ENCODE results near the gene TYRO3. TPM values are rescaled to one million over a fixed set of nuclear protein-coding genes. Genes with fewer than 3 reads are reported as not detected.

TYRO3 gene
- total and polyA plus RNA-seq, 2 of the 13 experiments (the other 11 are each of a cell fraction or from before 2014, with no cell fraction given), result 24.0 to 43.6 TPM

GRCh38 chr15:41585127-41586047 is 26.4 kb downstream of the TYRO3 start (continued):
- TF ChIP-seq, protein P1, sequence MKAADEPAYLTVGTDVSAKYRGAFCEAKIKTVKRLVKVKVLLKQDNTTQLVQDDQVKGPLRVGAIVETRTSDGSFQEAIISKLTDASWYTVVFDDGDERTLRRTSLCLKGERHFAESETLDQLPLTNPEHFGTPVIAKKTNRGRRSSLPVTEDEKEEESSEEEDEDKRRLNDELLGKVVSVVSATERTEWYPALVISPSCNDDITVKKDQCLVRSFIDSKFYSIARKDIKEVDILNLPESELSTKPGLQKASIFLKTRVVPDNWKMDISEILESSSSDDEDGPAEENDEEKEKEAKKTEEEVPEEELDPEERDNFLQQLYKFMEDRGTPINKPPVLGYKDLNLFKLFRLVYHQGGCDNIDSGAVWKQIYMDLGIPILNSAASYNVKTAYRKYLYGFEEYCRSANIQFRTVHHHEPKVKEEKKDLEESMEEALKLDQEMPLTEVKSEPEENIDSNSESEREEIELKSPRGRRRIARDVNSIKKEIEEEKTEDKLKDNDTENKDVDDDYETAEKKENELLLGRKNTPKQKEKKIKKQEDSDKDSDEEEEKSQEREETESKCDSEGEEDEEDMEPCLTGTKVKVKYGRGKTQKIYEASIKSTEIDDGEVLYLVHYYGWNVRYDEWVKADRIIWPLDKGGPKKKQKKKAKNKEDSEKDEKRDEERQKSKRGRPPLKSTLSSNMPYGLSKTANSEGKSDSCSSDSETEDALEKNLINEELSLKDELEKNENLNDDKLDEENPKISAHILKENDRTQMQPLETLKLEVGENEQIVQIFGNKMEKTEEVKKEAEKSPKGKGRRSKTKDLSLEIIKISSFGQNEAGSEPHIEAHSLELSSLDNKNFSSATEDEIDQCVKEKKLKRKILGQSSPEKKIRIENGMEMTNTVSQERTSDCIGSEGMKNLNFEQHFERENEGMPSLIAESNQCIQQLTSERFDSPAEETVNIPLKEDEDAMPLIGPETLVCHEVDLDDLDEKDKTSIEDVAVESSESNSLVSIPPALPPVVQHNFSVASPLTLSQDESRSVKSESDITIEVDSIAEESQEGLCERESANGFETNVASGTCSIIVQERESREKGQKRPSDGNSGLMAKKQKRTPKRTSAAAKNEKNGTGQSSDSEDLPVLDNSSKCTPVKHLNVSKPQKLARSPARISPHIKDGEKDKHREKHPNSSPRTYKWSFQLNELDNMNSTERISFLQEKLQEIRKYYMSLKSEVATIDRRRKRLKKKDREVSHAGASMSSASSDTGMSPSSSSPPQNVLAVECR (CRISPR knock-in tag; IDR thresholded peaks at IDR 0.05; ENCODE audit: borderline replicate concordance), result no peak; the same call in 1 of the 2 replicates
- no peak for TF ChIP-seq ETV5 (CRISPR knock-in tag; IDR thresholded peaks at IDR 0.05; ENCODE audit: borderline replicate concordance)
- TF ChIP-seq NR2F6 (IDR thresholded peaks at IDR 0.05), result no peak
- TF ChIP-seq NR2F6 (CRISPR knock-in tag; IDR thresholded peaks at IDR 0.05), result no peak
- no peak for TF ChIP-seq ZNF546 (CRISPR knock-in tag; conservative IDR thresholded peaks at IDR 0.05)
- no peak for TF ChIP-seq RFX3 (CRISPR knock-in tag; IDR thresholded peaks at IDR 0.05)
- no peak for TF ChIP-seq ATF4 (CRISPR knock-in tag; IDR thresholded peaks at IDR 0.05)
- 0 out of 2 replicates have a peak, but pooled peaks have one; percentile 71 for TF ChIP-seq TOPORS (CRISPR knock-in tag; IDR thresholded peaks at IDR 0.05)
- TF ChIP-seq, protein P2, sequence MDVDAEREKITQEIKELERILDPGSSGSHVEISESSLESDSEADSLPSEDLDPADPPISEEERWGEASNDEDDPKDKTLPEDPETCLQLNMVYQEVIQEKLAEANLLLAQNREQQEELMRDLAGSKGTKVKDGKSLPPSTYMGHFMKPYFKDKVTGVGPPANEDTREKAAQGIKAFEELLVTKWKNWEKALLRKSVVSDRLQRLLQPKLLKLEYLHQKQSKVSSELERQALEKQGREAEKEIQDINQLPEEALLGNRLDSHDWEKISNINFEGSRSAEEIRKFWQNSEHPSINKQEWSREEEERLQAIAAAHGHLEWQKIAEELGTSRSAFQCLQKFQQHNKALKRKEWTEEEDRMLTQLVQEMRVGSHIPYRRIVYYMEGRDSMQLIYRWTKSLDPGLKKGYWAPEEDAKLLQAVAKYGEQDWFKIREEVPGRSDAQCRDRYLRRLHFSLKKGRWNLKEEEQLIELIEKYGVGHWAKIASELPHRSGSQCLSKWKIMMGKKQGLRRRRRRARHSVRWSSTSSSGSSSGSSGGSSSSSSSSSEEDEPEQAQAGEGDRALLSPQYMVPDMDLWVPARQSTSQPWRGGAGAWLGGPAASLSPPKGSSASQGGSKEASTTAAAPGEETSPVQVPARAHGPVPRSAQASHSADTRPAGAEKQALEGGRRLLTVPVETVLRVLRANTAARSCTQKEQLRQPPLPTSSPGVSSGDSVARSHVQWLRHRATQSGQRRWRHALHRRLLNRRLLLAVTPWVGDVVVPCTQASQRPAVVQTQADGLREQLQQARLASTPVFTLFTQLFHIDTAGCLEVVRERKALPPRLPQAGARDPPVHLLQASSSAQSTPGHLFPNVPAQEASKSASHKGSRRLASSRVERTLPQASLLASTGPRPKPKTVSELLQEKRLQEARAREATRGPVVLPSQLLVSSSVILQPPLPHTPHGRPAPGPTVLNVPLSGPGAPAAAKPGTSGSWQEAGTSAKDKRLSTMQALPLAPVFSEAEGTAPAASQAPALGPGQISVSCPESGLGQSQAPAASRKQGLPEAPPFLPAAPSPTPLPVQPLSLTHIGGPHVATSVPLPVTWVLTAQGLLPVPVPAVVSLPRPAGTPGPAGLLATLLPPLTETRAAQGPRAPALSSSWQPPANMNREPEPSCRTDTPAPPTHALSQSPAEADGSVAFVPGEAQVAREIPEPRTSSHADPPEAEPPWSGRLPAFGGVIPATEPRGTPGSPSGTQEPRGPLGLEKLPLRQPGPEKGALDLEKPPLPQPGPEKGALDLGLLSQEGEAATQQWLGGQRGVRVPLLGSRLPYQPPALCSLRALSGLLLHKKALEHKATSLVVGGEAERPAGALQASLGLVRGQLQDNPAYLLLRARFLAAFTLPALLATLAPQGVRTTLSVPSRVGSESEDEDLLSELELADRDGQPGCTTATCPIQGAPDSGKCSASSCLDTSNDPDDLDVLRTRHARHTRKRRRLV (CRISPR knock-in tag; IDR thresholded peaks at IDR 0.05), result no peak
- no peak for TF ChIP-seq ZBTB4 (CRISPR knock-in tag; IDR thresholded peaks at IDR 0.05; ENCODE audit: borderline replicate concordance)
- no peak for TF ChIP-seq ZNF253 (CRISPR knock-in tag; IDR thresholded peaks at IDR 0.05; ENCODE audit: borderline replicate concordance)
- no peak for TF ChIP-seq TRIM24 (CRISPR knock-in tag; IDR thresholded peaks at IDR 0.05)
- TF ChIP-seq, protein P3, sequence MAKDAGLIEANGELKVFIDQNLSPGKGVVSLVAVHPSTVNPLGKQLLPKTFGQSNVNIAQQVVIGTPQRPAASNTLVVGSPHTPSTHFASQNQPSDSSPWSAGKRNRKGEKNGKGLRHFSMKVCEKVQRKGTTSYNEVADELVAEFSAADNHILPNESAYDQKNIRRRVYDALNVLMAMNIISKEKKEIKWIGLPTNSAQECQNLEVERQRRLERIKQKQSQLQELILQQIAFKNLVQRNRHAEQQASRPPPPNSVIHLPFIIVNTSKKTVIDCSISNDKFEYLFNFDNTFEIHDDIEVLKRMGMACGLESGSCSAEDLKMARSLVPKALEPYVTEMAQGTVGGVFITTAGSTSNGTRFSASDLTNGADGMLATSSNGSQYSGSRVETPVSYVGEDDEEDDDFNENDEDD (CRISPR knock-in tag; IDR thresholded peaks at IDR 0.05; ENCODE audit: borderline replicate concordance), result peak; percentile 36; the same call in 1 of the 2 replicates

All from HepG2 (cell line).